Measurements from ENCODE around the gene TBC1D10B.

The TBC1D10B gene

GRCh38 chr16:30370456-30371247, at the start of gene TBC1D10B:
TBC1D10B (minus strand) TSS chr16:30370494; CDS start chr16:30370183, 311 bp downstream.
- DNase-seq, result peak; percentile 100

GRCh38 chr16:30418350-30419181, 48.3 kb upstream of the TBC1D10B start:
- DNase-seq, result no peak

- DNase-seq, result peak; percentile 96
Measured at GRCh38 chr16:30417529-30418349, 47.4 kb upstream of the TBC1D10B start.

- DNase-seq, result no peak
Measured at GRCh38 chr16:30416624-30417528, 46.6 kb upstream of the TBC1D10B start.

GRCh38 chr16:30416047-30416603, 45.8 kb upstream of the TBC1D10B start:
- DNase-seq, result no peak

- DNase-seq, result no peak
Measured at GRCh38 chr16:30414159-30414558, 43.9 kb upstream of the TBC1D10B start.

GRCh38 chr16:30413112-30413806, 43.0 kb upstream of the TBC1D10B start:
- no peak for DNase-seq

- peak; percentile 89 for DNase-seq
Measured at GRCh38 chr16:30409125-30410060, 39.1 kb upstream of the TBC1D10B start.

- no peak for DNase-seq
Measured at GRCh38 chr16:30407804-30408534, 37.7 kb upstream of the TBC1D10B start.

- peak; percentile 80 for DNase-seq
Measured at GRCh38 chr16:30407102-30407803, 37.0 kb upstream of the TBC1D10B start, which contains the start of gene ZNF771. ZNF771 (plus strand) TSS chr16:30407606; CDS start chr16:30408054, 448 bp downstream.

GRCh38 chr16:30406795-30407101, 36.5 kb upstream of the TBC1D10B start:
- DNase-seq, result no peak

- no peak for DNase-seq
Measured at GRCh38 chr16:30401768-30402425, 31.6 kb upstream of the TBC1D10B start.

GRCh38 chr16:30399435-30400186, 29.3 kb upstream of the TBC1D10B start:
- DNase-seq, result no peak

GRCh38 chr16:30398661-30399434, 28.6 kb upstream of the TBC1D10B start:
- no peak for DNase-seq

- DNase-seq, result no peak
Measured at GRCh38 chr16:30397776-30398660, 27.7 kb upstream of the TBC1D10B start.

All from SHP77 treated with DMSO at 0.1 percent for 48 hours (cell line).